ENCODE data around the gene SCP2.

SCP2 gene

DNA sequence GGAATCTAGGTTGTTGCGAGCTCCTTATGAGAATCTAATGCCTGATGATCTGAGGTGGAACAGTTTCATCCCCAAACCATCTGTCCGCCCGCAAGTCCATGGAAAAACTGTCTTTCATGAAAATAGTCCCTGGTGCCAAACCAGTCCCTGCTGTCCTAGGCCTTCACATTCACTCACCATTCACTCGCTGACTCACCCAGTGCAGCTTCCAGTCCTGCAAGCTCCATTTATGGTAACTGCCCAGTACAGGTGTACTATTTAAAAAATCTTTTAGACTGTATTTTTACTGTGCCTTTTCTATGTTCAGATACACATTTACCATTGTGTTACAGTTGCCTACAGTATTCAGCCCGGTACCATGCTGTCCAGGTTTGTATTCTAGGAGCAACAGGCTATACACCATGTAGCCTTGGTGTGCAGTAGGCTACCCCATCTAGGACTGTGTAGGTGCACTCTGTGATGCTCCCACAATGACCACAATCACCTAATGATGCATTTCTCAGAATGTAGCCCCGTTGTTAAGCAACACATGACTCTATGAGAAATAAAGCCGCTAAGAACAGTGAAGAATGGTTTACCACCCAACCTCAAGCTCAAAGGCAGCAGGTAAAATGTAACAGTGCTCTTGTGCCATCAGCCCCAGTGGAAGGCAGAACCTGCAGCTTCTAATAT, 7.9 kb upstream of the SCP2 start:
- CTCF ChIA-PET: no interaction called here
- TF ChIP-seq, protein P1, sequence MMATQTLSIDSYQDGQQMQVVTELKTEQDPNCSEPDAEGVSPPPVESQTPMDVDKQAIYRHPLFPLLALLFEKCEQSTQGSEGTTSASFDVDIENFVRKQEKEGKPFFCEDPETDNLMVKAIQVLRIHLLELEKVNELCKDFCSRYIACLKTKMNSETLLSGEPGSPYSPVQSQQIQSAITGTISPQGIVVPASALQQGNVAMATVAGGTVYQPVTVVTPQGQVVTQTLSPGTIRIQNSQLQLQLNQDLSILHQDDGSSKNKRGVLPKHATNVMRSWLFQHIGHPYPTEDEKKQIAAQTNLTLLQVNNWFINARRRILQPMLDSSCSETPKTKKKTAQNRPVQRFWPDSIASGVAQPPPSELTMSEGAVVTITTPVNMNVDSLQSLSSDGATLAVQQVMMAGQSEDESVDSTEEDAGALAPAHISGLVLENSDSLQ (IDR thresholded peaks at IDR 0.05): no peak
- TF ChIP-seq L3MBTL2 (conservative IDR thresholded peaks at IDR 0.05): no peak
- TF ChIP-seq SUZ12 (IDR thresholded peaks at IDR 0.05): no peak
- no peak for TF ChIP-seq BHLHE40 (IDR thresholded peaks at IDR 0.05; ENCODE audit: borderline replicate concordance)
- TF ChIP-seq CTBP1 (IDR thresholded peaks at IDR 0.05; ENCODE audit: borderline replicate concordance): no peak
- no peak for TF ChIP-seq HDGF (IDR thresholded peaks at IDR 0.05; ENCODE audit: borderline replicate concordance)
- TF ChIP-seq TARDBP (IDR thresholded peaks at IDR 0.05): no peak
- no peak for TF ChIP-seq LEF1 (IDR thresholded peaks at IDR 0.05; ENCODE audit: borderline replicate concordance)
- TF ChIP-seq FOXK2 (IDR thresholded peaks at IDR 0.05): no peak
- no peak for TF ChIP-seq ELF4 (IDR thresholded peaks at IDR 0.05)
- no peak for DNase-seq (ENCODE audit: extremely low spot score)
- POLR2A ChIA-PET: interaction anchor here (1.2 kb wide), 1 partner anchor 9 kb away, joined by 4 read pairs; the partner anchor contains the start of gene SCP2

DNA sequence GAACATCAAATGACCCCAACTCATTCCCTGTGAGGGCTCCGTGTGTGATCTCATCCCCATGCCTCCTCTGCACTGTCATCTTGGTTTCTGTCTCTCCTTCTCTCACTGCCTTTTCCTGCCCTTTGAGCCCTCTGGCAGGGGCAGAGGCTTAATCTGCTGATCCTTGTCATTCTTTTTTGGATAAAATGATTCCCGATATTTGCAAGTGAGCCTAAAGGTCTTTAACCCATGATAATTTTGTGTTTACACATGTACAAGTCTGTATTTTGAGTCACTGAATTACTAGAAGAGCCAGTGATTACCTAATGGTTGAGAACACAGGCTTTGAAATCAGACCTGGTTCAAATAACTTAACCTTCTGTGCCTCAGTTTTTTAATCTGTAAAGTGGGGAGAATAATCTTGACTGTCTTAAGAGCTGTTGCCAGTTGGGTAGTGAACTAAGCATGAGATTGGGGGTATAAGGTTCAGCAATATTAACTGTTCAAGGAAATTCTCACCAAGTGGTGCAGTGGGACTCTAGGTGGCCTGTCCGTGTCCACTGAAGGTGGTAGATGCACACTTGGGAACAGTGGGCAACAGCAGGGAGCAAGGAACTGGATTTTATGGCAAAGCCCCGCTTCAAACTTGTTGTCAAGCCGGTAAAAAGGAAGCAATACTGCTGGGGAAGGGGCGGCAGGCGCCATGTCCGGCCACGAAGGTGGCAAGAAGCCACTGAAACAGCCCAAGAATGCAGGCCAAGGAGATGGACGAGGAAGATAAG, 7.2 kb upstream of the SCP2 start:
- CTCF ChIA-PET: no interaction called here
- POLR2A ChIA-PET: interaction anchor here (1.2 kb wide), 1 partner anchor 8 kb away, joined by 4 read pairs; the partner anchor contains the start of gene SCP2
- no peak for TF ChIP-seq FOXK2 (IDR thresholded peaks at IDR 0.05)
- DNase-seq (ENCODE audit: extremely low spot score): no peak

DNA sequence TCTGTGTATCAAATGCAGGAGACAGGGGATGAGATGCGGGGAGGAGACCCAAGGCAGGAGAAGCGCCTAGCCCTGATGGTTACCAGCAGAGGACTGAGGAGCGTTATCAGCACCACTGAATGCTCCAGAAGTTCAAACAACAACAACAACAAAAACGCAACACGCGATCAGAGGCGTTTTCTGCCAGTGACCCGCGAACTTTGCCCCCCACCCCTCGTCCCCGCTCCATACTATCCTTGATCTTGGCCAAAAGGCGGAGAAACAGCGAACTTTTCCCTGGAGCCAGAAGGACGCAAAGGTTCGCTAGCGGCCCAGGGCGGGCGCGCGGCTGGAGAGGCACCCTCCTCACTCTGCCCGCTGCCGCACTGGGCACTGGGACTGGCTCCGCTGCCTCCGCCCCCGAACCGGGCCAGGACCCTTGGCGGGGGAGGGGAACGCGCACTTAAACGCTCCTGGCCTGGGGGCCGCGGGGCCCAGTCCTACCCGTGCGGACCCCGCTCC, 6.2 kb upstream of the SCP2 start:
- DNase-seq (ENCODE audit: extremely low spot score): no peak
- ChIA-PET POLR2A (interaction anchor here (1.0 kb wide), 1 partner anchor 78 kb away, joined by 5 read pairs; the partner anchor contains the start of gene ZYG11A), CTCF (no interaction called here)
- TF ChIP-seq, protein P1 (IDR thresholded peaks at IDR 0.05): no peak
- no peak for TF ChIP-seq TARDBP (IDR thresholded peaks at IDR 0.05)
- no peak for TF ChIP-seq FOXM1 (IDR thresholded peaks at IDR 0.05; ENCODE audit: borderline replicate concordance)
- TF ChIP-seq BHLHE40 (IDR thresholded peaks at IDR 0.05; ENCODE audit: borderline replicate concordance): no peak
- no peak for TF ChIP-seq FOXK2 (IDR thresholded peaks at IDR 0.05)
- no peak for TF ChIP-seq LEF1 (IDR thresholded peaks at IDR 0.05; ENCODE audit: borderline replicate concordance)
- no peak for TF ChIP-seq SUZ12 (IDR thresholded peaks at IDR 0.05)
- TF ChIP-seq L3MBTL2 (conservative IDR thresholded peaks at IDR 0.05): no peak
- no peak for TF ChIP-seq SP1 (IDR thresholded peaks at IDR 0.05)
- TF ChIP-seq CTBP1 (IDR thresholded peaks at IDR 0.05; ENCODE audit: borderline replicate concordance): no peak
- no peak for TF ChIP-seq ARNT (IDR thresholded peaks at IDR 0.05)
- TF ChIP-seq NFRKB (IDR thresholded peaks at IDR 0.05): no peak
- no peak for TF ChIP-seq HDGF (IDR thresholded peaks at IDR 0.05; ENCODE audit: borderline replicate concordance)
- no peak for TF ChIP-seq FOXA1 (IDR thresholded peaks at IDR 0.05)
- TF ChIP-seq ZNF384 (IDR thresholded peaks at IDR 0.05): no peak
- TF ChIP-seq ELF4 (IDR thresholded peaks at IDR 0.05): no peak

GRCh38 chr1:52925571-52926005, 1.5 kb upstream of the SCP2 start:
- ChIA-PET POLR2A (no interaction called here), CTCF (interaction anchor here (0.6 kb wide), 1 partner anchor 16 kb away, joined by 3 read pairs; no protein-coding TSS in a partner anchor)
- TF ChIP-seq ZNF384 (IDR thresholded peaks at IDR 0.05) (peak; percentile 70), CTBP1 (IDR thresholded peaks at IDR 0.05; ENCODE audit: borderline replicate concordance) (no peak)
- TF ChIP-seq, protein P1 (IDR thresholded peaks at IDR 0.05): peak; percentile 74
- no peak for DNase-seq (ENCODE audit: extremely low spot score)

GRCh38 chr1:52926864-52927211, 238 bp upstream of the SCP2 start:
- ChIA-PET CTCF (no interaction called here), POLR2A (interaction anchor here (1.0 to 1.7 kb wide), 4 partner anchors 8 to 88 kb away, joined by 3 to 5 read pairs (median 4); partner anchors contain the start of gene ZYG11A)
- no peak for TF ChIP-seq CTBP1 (IDR thresholded peaks at IDR 0.05; ENCODE audit: borderline replicate concordance)
- DNase-seq (ENCODE audit: extremely low spot score): no peak

DNA sequence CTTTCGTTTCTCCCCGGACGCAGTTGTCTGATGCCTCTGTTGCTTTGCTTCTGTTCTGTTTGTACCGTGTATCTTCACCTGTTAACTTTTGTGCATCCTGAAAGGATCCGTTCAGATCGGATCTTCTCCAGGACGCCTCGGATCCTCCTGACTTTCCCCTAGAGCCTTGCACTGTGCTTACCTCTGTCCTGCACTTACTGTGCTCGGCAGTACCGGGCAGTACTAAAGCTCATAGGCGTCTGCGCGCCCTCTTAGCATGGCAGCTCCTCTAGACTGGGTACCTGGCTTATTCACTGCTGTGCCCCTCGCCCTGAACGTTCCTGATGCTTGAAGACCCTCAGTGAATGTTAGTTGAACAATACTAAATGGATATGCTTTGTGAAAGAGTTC, 934 bp downstream of the SCP2 start:
- POLR2A ChIA-PET: interaction anchor here (0.6 to 1.7 kb wide), 4 partner anchors 9 to 274 kb away, joined by 3 to 5 read pairs (median 4); partner anchors contain the start of gene ZYG11A
- TF ChIP-seq HDGF (IDR thresholded peaks at IDR 0.05; ENCODE audit: borderline replicate concordance) (no peak), SUZ12 (IDR thresholded peaks at IDR 0.05) (no peak)
- CTCF ChIA-PET: no interaction called here
- DNase-seq (ENCODE audit: extremely low spot score): no peak

DNA sequence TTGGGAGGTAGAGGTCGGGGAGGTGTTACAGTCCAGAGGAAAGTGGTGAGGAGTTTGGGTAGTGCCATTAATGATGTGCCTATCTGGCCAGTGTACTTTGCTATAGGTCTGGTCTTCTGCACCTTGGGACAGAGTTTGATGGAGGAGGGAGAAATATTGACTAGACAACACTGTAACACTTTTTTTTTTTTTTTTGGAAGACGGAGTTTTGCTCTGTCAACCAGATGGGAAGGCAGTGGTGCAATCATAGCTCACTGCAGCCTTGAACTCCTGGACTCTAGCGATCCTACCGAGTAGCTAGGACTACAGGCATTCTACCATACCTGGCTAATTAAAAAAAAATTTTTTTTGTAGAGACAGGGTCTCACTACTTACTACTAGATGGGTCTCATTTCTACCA, 1.9 kb downstream of the SCP2 start:
- TF ChIP-seq SUZ12 (IDR thresholded peaks at IDR 0.05) (no peak), FOXM1 (IDR thresholded peaks at IDR 0.05; ENCODE audit: borderline replicate concordance) (no peak), ELF4 (IDR thresholded peaks at IDR 0.05) (no peak), TARDBP (IDR thresholded peaks at IDR 0.05) (no peak), LEF1 (IDR thresholded peaks at IDR 0.05; ENCODE audit: borderline replicate concordance) (no peak), FOXK2 (IDR thresholded peaks at IDR 0.05) (no peak), HDGF (IDR thresholded peaks at IDR 0.05; ENCODE audit: borderline replicate concordance) (no peak), ZNF384 (IDR thresholded peaks at IDR 0.05) (no peak), BHLHE40 (IDR thresholded peaks at IDR 0.05; ENCODE audit: borderline replicate concordance) (no peak), L3MBTL2 (conservative IDR thresholded peaks at IDR 0.05) (no peak), ARNT (IDR thresholded peaks at IDR 0.05) (no peak), NFRKB (IDR thresholded peaks at IDR 0.05) (no peak), SP1 (IDR thresholded peaks at IDR 0.05) (no peak), FOXA1 (IDR thresholded peaks at IDR 0.05) (no peak)
- TF ChIP-seq, protein P1 (IDR thresholded peaks at IDR 0.05): no peak
- ChIA-PET POLR2A (interaction anchor here (0.6 kb wide), 1 partner anchor 1210 kb away, joined by 3 read pairs; no protein-coding TSS in a partner anchor), CTCF (interaction anchor here (0.5 kb wide), 1 partner anchor 230 kb away, joined by 3 read pairs; no protein-coding TSS in a partner anchor)
- no peak for DNase-seq (ENCODE audit: extremely low spot score)

All from HEK293T (cell line).